ENCODE measurements around the gene OCIAD1.

DNA sequence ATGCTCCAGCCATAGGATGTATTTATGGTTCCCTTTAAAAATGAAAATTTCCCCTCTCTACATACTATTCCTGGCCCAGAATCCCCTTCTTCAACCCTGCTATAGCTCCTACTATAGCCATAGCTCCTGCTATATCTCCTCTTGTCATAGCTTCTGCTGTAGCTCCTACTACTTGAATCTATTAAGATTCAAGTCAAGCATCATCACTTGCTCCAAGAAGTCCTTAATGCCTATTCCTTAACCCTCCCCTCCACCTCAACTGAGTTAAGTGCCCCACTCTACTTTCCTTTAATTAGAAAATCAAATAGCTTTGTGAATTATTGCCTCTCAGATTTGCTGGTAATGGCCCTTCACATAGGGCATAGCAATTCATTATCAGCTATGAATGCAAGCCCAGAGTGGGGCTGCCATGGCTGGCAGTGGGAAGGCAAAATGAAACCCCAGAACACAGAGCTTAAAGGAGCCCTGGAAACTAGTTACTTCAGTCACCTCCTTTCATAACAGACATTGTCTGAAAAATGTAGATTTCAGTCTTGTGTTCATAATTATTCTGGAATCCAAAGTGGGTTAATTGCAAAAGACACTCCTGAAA, 60.2 kb downstream of the OCIAD1 start:
- no peak for TF ChIP-seq POLR2AphosphoS5 (IDR thresholded peaks at IDR 0.05)
- TF ChIP-seq, protein P1, sequence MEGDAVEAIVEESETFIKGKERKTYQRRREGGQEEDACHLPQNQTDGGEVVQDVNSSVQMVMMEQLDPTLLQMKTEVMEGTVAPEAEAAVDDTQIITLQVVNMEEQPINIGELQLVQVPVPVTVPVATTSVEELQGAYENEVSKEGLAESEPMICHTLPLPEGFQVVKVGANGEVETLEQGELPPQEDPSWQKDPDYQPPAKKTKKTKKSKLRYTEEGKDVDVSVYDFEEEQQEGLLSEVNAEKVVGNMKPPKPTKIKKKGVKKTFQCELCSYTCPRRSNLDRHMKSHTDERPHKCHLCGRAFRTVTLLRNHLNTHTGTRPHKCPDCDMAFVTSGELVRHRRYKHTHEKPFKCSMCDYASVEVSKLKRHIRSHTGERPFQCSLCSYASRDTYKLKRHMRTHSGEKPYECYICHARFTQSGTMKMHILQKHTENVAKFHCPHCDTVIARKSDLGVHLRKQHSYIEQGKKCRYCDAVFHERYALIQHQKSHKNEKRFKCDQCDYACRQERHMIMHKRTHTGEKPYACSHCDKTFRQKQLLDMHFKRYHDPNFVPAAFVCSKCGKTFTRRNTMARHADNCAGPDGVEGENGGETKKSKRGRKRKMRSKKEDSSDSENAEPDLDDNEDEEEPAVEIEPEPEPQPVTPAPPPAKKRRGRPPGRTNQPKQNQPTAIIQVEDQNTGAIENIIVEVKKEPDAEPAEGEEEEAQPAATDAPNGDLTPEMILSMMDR (IDR thresholded peaks at IDR 0.05): no peak
- TF ChIP-seq POLR2A (IDR thresholded peaks at IDR 0.05): no peak

Data from breast epithelium (tissue), 3 donors.